NCI-H2029 (cell line): ENCODE results near the gene KIN.
"Not testable (repeated sequence)": the region's sequence is repeated elsewhere in the genome, so short reads cannot be mapped to it uniquely, and the experiment has no call there.

Experiments used
- DNase-seq: peaks from one replicate; lab custom pipeline; 2025; lab: John Stamatoyannopoulos, UW

The KIN gene

DNA sequence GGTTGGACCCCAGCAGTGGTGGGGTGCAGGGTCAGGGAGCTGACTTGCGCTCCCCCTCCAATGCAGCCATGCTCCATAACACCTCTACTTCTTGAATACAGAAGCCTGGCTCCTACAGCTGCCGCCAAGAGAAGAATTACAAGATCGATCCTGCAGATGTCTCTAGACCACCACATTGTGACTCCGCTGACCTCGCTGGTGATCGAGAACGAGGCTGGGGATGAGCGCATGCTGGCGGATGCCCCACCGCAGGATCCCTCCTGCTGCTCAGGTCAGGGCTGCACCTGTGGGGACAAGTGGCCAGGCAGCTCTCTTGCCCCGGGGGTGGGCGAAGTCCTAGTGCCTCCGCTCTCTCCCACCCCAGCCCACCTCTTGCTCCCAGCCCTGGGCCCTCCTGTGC, 53.0 kb downstream of the KIN start:
- DNase-seq: no peak

DNA sequence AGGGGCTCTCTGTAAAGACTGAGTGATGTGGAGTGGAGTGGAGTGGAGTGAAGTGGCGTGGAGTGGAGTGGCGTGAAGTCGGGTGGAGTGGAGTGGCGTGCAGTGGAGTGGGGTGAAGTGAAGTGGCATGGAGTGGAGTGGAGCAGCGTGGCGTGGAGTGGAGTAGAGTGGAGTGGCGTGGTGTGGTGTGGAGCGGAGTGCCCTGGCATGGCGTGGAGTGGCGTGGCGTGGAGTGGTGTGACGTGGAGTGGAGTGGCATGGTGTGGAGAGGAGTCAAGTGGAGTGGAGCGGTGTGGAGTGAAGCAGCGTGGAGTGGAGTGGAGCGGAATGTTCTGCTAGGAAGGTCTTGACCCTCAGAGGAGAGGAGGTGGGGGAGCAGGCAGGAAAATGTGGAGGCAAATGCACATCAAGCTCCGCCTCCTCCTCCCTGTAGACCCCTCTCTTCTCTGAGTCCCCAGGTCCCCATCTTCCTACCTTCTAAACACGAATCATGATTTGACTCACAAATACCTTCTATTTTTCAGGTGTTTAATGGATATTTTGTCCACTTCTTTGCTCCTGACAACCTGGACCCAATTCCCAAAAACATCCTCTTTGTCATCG, 64.8 kb downstream of the KIN start:
- DNase-seq: no peak

DNA sequence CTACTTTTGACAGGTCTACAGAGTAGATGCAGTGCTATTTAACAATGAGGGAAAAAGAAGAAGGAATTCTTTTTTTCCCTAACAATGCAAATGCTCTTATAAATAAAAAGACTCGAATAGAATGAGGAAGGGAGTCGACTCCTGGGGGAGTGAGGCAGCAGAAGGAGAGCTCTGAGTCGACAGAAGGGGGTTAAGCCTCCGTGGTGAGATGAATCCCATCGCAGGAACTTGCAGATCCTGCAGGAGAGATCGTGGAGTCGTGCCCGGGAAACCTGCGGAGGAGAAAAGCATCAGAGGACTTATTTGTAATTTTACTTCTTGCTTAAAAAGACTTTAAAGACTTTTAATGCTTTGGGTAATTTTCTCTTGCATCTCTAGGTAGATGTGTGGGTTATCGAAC, 67.3 kb downstream of the KIN start:
- no peak for DNase-seq

DNA sequence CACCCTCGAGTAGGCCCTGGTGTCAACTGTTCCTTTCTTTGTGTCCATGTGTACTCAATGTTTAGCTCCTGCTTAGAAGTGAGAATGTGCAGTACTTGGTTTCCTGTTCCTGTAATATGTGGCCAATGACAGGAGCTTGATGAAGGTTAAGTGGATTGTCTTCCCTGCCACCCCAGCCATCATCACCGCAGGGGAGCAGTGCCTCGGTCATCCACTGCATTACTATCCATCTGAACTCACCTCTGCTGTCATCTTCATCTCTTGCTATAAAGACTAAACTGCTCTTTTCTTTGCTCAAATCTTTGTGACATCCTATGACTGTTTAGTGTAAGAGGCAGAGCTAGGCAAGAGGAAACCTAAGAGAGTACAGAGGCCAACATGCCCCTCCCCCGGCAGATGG, 69.1 kb downstream of the KIN start:
- no peak for DNase-seq

DNA sequence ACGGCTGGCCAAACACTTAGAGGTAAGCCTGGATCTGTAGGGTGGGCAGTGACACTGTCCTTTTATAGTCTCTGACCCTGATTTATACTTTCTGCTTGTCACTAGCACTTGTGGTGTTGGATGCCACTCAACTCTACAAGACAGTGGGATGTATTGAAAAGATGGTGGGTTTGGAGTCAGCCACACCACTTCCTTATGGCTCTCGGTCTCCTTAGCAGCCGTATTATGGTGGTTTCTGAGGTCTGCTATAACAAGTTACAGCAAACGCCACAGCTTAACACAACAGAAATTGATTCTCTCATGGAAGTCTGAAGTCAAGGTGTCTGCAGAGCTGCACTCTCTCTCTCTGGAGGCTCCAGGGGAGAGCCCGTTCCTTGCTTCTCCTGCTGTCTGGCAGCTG, 70.0 kb downstream of the KIN start:
- DNase-seq: no peak

DNA sequence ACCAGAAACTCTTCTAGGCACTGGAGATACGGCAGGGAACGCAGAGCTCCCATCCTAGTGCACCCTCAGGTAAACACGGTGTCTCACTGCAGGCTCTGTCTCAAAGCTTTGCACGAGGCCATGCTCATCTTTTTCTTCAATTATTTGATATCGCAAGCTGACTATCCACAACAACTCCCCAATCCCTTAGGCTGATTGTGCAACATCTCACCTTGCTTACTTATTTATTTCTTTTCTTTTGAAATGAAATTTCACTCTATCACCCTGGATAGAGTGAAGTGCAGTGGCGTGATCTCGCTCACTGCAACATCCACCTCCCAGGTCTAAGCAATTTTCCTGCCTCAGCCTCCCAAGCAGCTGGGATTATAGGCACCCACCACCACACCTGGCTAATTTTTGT, 72.3 kb downstream of the KIN start:
- DNase-seq: no peak

DNA sequence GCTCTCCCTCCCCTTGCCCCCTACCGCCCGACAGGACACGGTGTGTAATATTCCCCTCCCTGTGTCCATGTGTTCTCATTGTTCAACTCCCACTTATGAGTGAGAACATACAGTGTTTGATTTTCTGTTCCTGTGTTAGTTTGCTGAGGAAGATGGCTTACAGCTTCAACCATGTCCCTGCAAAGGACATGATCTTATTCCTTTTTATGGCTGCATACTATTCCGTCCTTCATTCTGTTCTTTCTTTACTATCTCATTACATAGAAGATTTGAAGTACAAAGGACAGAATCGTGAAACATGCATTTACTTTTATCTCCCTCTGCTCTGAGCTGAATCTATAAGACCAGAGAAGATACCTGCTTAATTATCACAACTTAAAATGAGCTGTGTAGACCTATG, 76.7 kb downstream of the KIN start:
- not testable (repeated sequence) for DNase-seq

DNA sequence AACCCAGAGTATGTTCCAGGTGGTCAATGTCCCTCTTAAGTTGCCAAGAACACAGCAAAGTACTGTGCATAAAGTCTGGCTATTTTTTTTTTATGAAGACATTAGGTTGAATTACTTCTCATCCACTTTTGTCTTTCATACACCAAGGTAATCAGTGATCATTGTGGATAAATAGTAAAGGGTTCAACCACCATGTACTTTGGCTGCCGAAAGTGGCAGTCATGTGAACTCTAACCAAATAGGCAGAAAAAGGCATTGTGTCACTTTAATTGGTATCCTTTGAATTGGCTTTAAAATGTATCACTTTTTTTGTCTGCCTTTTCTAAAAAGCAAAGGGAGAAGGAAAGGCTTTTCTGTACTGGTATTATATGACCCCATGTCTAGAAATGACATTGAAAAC, 77.3 kb downstream of the KIN start:
- DNase-seq: no peak

DNA sequence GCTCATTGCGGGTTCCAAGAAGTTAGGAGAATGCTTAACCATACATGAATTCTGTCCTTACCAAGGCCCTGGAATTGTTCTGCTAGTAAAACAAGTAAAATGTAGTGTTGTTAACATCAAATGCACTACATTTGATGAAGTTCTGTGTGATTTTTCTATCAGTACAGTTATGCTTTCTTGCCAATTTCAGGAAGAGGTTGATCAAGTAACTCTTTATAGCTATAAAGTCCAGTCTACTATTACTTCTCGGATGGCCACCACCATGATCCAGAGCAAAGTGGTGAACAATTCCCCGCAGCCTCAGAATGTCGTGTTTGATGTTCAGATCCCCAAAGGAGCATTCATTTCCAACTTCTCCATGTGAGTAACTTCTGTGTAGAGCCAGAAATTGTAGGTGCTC, 79.0 kb downstream of the KIN start:
- no peak for DNase-seq

DNA sequence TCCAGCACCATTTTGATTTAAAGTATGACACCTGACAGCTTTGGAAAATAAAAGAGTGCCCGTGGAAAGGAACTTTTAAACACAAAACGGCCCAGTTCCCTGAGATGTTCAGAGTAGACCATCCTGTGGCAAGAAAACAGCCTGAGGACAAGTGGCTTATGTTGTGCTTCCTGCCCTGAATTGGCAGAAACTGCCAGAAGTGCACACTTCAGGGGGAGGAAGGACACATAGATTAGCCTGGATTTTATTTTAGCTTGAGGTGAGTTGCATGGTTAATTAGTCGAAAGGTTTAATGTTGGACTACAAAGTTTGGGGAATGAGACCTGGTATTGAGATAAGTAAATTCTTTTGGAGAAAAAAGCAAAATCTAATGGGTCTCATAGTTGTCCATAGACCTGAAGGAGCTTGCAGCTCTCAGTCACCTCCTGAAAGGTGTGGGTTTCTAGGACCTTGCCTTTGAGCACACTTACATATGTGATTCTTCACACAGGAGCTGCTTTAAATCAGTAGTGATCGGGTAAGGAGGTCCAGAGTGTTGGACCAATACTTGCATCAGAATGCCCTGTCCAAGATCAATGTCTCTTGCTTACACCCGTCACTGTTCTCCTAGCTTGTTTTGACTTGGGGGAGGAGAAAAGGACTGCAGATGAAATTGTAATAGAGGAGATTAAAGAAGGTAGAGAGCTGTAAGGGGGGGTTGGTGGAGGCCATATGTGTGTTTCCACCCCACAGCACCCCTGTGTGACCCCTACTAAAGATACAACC, 79.8 kb downstream of the KIN start:
- DNase-seq: no peak

DNA sequence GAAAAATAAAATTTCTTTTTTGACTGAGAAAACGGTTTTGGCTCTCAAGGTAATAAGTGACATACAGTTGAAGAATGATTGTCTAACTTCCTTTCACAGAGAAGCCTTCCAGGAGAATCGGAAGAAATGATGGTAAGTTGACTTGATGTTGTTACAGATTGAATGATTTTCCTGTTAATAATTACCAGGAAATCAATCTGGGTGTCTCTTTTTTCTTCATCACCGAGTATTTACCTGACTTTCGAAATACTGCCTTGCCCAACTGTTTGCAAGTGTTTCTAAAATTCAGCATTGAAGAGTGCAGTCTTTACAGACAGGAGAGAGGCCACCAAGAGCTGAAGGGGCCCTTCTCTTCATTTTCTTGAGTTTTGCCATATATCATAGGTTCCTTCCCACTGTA, 80.7 kb downstream of the KIN start:
- no peak for DNase-seq

DNA sequence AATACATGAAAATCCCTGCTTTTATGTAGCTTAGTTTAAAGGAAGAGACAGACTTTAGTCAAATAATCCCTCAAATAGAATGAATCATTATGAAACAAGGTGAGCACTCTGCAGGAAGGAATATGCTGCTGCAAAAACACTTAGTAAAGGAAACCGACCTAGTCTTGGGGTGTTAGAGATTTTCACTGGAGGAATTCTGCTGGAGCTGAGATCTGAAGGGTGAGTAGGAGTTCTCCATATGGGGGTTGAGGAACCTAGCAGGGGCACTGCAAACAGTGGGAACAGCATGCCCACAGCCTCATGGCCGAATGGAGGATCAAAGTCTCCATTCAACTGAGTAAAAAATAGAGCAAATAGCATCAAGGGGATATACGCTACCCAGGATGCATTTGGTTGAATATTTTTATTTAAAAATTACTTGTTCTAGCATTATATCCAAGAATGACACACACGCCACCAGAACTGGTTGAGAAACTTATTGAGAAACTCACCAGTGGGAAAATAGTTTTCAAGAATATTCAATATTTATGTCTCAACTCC, 81.2 kb downstream of the KIN start:
- DNase-seq: no peak

DNA sequence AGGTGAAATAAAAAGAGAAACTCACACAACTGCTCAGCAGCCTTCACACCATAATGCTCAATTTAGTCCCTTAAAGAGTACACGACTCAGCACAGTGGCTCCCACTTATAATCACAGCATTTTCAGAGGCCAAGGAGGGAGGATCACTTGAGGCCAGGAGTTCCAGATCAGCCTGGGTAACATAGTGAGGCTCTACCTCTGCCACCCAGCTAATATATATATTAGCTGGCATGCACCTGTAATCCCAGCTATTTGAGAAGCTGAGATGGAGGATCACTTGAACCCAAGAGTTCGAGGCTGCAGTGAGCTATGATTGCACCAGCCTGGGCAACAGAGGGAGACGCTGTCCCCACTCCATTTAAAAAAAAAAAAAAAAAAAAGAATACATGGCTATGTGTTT, 82.5 kb downstream of the KIN start:
- no peak for DNase-seq

DNA sequence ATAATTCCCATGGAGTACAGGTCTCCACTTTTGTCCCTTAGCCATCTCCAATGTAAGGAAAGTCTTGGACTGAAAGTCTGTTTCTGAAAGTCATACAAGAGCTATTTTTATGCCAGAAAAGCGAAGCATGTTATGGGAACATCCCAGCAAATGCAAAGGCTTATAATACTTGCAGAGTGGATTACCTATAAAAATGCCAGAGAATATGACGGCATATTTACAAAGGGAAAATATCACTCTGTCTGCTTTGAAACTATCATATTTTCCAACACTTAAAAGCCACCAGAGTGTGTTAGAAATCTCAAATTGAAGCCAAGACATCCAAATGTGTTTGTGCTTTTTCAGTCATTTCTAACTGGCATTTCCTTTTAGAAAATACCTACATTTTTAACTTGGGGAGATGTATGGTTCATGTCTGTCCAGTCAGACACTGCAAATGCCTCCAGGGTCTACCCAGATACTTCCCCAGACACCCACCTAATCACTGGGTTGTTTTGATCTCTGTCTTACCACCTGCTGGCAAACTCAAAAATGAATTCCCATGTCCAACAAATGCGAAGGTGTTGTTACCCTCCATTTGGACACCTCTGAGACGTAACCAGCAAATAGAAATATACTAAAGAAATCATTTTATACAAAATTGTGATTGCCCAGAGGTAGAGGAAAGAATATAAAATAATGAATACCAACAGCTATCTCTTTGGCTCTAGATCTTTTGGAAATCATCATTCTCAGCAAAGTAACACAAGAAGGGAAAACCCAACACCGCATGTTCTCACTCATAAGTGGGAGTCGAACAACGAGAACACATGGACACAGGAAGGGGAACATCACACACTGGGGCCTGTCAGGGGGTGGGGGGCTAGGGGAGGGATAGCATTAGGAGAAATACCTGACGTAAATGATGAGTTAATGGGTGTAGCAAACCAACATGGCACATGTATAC, 83.4 kb downstream of the KIN start:
- DNase-seq: no peak

DNA sequence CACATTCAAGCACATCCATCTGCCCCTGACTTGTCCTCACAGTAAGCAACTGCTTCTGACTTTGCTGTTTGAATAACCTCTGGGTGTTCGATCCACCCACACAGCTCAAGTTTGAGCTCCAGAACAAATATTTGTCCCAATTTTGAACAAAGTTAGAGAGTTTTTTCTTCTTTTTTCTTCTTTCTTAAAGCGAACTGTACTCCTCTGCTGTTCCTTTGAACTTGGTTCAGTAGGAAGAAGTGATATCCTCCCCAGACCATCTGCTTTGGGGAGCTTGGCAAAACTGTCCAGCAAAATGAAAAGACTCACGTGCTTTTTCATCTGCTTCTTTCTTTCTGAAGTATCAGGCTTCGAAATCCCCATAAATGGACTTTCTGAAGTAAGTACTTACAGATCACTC, 84.7 kb downstream of the KIN start, which contains the start of gene ITIH2:
Gene ITIH2, plus strand, starts transcription at position 177 of the 400 bp plus-strand sequence. Its CDS starts 119 bp downstream, at position 296.
- no peak for DNase-seq

DNA sequence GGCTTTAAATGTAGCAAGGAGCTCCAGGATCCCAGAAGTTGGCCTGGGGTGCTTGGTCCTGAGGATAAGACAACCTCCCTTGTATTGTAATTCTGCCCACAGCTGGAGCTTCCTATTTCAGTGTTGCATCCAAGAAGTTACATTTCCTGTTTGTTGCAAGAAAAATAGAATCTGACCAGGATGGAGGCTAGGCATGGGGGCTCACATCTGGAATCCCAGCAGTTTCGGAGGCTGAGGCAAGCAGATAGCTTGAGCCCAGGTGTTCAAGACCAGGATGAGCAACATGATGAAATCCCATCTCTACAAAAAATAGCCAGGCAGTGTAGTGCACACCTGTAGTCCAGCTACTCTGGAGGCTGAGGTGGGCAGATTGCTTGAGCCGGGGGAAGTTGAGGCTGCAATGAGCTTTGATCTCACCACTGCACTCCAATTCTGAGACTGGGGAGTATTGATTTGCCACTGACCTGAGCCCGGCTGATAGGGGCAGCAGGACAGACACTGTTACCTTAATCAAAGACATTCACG, 85.4 kb downstream of the KIN start:
- DNase-seq: no peak

DNA sequence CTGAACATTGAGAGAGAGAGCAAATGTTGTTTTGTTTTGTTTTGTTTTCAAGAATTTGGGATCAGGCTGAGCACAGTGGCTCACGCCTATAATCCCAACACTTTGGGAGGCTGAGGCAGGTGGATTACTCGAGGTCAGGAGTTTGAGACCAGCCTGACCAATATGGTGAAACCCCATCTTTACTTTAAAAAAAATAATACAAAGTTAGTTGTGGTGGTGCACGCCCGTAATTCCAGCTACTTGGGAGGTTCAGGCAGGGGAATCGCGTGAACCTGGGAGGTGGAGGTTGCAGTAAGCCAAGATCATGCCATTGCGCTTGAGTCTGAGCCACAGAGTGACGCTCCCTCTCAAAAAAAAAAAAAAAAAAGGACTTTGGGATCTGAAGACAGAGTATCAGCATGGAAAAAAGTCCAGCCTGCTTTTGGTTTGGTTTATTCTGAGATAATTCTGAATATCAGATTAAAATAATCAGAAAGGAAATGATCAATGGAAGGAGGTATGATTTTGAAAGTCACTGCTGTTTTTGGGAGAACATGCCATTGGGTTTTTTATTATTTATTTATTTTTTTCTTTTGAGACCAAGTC, 86.5 kb downstream of the KIN start:
- no peak for DNase-seq
